SU-DHL-6 (cell line): ENCODE results near the gene CEP72.

Experiments used
- EZH2phosphoT487 ChIP-seq: fragments of 200-600 bp; sonication (generic), shearing (Covaris generic); conservative IDR thresholded peaks from 2 replicates; pipeline ENCODE4 v1.6.1; 2018; ENCODE audit warnings: mild to moderate bottlenecking, antibody characterized with exemption, low read length, moderate library complexity, mixed read lengths
- TF ChIP-seq, protein P1 (sequence below): fragments of 200-600 bp; sonication (generic); IDR thresholded peaks from one replicate; pipeline ENCODE4 v1.5.1; 2017; ENCODE audit warnings: antibody characterized with exemption, mild to moderate bottlenecking, low read length, moderate library complexity; ENCODE audit not compliant: insufficient read depth, poor library complexity, severe bottlenecking

DNA sequence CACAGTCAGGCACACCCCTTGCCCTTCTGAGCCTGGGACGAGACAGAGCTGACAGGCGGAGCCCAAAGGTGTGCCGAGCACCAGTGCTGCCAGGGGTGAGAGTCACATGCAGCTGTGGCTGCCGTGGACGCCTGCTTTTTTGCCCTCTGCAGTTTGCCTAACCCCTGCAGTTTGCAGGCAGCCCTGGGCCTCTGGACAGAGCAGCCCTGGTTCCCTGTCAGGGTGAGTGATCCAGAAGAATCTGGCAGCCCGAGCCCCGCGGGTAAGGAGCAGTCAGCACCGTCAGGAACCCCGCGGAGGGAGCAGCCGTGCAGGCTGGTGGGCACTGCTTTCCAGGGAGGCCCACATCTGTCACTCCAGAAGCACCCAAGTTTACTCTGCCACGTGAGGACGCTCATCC is 30.3 kb downstream of the CEP72 start:
- TF ChIP-seq EZH2phosphoT487, result no peak
- TF ChIP-seq, protein P1, sequence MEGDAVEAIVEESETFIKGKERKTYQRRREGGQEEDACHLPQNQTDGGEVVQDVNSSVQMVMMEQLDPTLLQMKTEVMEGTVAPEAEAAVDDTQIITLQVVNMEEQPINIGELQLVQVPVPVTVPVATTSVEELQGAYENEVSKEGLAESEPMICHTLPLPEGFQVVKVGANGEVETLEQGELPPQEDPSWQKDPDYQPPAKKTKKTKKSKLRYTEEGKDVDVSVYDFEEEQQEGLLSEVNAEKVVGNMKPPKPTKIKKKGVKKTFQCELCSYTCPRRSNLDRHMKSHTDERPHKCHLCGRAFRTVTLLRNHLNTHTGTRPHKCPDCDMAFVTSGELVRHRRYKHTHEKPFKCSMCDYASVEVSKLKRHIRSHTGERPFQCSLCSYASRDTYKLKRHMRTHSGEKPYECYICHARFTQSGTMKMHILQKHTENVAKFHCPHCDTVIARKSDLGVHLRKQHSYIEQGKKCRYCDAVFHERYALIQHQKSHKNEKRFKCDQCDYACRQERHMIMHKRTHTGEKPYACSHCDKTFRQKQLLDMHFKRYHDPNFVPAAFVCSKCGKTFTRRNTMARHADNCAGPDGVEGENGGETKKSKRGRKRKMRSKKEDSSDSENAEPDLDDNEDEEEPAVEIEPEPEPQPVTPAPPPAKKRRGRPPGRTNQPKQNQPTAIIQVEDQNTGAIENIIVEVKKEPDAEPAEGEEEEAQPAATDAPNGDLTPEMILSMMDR, result no peak
